ENCODE data around the gene SCMH1.

Gene SCMH1

DNA sequence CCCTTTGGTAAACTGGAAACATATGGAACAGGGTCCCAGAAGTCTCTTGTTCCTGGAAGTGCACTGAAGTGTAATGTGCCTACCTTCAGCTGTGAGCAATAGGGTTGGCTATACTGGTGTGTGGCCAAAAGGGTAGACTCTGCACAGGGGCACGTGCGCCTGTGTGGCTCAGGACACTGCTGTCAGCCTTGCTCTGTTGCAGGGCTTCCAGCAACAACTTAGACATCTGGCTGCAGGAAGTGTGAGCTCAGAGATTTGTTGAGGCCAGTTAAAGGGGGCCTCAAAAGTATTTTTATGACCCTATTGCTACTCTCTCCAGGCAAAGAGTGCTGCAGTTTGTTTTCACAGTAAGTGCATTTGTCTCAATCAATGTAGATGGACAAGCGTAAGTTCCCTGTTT lies 255.2 kb downstream of the SCMH1 start:
- no peaks in the 10 kb centered on the region for H3K9me3 ChIP-seq (ENCODE audit: insufficient read depth, low read length)
- peaks cover 67% of the 10 kb centered on the region for H3K36me3 ChIP-seq (ENCODE audit: low read length)
- H3K79me2 ChIP-seq (ENCODE audit: insufficient read depth, low read length) = peaks cover 54% of the 10 kb centered on the region
- TF ChIP-seq, protein P1, sequence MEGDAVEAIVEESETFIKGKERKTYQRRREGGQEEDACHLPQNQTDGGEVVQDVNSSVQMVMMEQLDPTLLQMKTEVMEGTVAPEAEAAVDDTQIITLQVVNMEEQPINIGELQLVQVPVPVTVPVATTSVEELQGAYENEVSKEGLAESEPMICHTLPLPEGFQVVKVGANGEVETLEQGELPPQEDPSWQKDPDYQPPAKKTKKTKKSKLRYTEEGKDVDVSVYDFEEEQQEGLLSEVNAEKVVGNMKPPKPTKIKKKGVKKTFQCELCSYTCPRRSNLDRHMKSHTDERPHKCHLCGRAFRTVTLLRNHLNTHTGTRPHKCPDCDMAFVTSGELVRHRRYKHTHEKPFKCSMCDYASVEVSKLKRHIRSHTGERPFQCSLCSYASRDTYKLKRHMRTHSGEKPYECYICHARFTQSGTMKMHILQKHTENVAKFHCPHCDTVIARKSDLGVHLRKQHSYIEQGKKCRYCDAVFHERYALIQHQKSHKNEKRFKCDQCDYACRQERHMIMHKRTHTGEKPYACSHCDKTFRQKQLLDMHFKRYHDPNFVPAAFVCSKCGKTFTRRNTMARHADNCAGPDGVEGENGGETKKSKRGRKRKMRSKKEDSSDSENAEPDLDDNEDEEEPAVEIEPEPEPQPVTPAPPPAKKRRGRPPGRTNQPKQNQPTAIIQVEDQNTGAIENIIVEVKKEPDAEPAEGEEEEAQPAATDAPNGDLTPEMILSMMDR (IDR thresholded peaks at IDR 0.05; ENCODE audit: insufficient read depth, low read length, poor library complexity, severe bottlenecking) = no peak
- no peak for TF ChIP-seq EZH2phosphoT487 (conservative IDR thresholded peaks at IDR 0.05; ENCODE audit: low read length)
- H3K4me3 ChIP-seq (ENCODE audit: insufficient read depth, low read length, poor library complexity, severe bottlenecking) = no peak overlapping the region
- no peak overlapping the region for H3K4me2 ChIP-seq (ENCODE audit: low read depth, low read length, poor library complexity, severe bottlenecking)
- no peaks in the 10 kb centered on the region for H3K9me2 ChIP-seq (replicated peaks; ENCODE audit: insufficient read depth, low read length)
- no peaks in the 10 kb centered on the region for H3F3A ChIP-seq (ENCODE audit: insufficient read depth)
- peaks cover 15% of the 10 kb centered on the region; the same call in 1 of the 2 replicates for H4K20me1 ChIP-seq (ENCODE audit: low read depth, low read length)
- no peak overlapping the region for H3K27ac ChIP-seq (ENCODE audit: low read depth, low read length)
- H3K9ac ChIP-seq (ENCODE audit: low read length) = no peak overlapping the region
- H3K27me3 ChIP-seq (ENCODE audit: low read length) = no peaks in the 10 kb centered on the region
- no peak overlapping the region for H2AFZ ChIP-seq (ENCODE audit: low read depth, low read length, severe bottlenecking)

DNA sequence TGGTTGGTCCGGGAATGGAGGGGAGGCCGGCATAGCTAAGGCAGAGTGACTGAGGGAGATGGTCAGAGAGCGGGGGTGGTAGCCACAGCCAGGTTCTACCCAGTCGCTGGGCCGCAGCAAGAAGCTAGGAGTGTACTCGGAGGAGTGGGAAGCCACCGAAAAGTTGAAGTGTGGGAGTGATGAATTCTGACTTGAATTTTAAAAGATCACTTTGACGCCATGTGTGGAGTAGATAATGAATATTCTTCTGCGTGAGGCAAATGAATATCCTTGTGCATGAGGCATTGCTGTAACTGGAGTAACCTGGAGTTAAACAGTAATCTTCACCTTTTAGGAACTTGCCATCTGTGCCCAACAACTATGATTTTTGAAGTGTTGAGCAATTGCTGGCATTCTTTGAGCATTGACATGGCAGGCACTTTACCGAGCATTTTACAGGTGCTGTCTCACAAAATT lies 255.8 kb downstream of the SCMH1 start:
- Histone ChIP-seq H4K20me1 (ENCODE audit: low read depth, low read length) (peaks cover 17% of the 10 kb centered on the region; the same call in 1 of the 2 replicates), H3F3A (ENCODE audit: insufficient read depth) (no peaks in the 10 kb centered on the region), H3K9me2 (replicated peaks; ENCODE audit: insufficient read depth, low read length) (no peaks in the 10 kb centered on the region), H3K4me3 (ENCODE audit: insufficient read depth, low read length, poor library complexity, severe bottlenecking) (no peak overlapping the region), H3K9me3 (ENCODE audit: insufficient read depth, low read length) (no peaks in the 10 kb centered on the region), H3K36me3 (ENCODE audit: low read length) (peaks cover 61% of the 10 kb centered on the region), H3K4me2 (ENCODE audit: low read depth, low read length, poor library complexity, severe bottlenecking) (no peak overlapping the region), H3K9ac (ENCODE audit: low read length) (no peak overlapping the region), H2AFZ (ENCODE audit: low read depth, low read length, severe bottlenecking) (no peak overlapping the region), H3K79me2 (ENCODE audit: insufficient read depth, low read length) (peaks cover 55% of the 10 kb centered on the region), H3K27ac (ENCODE audit: low read depth, low read length) (no peak overlapping the region), H3K27me3 (ENCODE audit: low read length) (no peaks in the 10 kb centered on the region)
- TF ChIP-seq, protein P1 (IDR thresholded peaks at IDR 0.05; ENCODE audit: insufficient read depth, low read length, poor library complexity, severe bottlenecking) = no peak
- TF ChIP-seq EZH2phosphoT487 (conservative IDR thresholded peaks at IDR 0.05; ENCODE audit: low read length) = no peak

DNA sequence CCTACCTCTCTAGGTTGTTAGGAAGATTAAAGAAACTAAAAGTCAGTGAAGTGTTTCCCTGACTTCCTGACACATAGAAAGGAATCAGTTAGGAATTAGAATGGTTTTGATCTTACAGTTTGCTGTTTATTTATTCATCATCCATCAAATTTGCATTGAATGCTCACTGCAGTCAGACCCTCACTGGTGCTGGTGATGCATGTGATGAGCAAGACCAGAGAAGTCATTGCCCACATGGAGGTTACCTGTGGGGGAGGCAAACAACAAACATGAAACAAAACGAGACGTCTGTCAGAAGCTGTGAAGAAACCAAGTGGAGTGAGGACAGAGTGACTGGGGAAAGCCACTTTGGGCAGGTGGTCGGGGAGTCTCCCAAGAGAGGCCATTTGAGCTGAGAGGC lies 256.2 kb downstream of the SCMH1 start:
- no peak overlapping the region for H3K4me3 ChIP-seq (ENCODE audit: insufficient read depth, low read length, poor library complexity, severe bottlenecking)
- TF ChIP-seq, protein P1 (IDR thresholded peaks at IDR 0.05; ENCODE audit: insufficient read depth, low read length, poor library complexity, severe bottlenecking) = no peak
- no peak for TF ChIP-seq EZH2phosphoT487 (conservative IDR thresholded peaks at IDR 0.05; ENCODE audit: low read length)
- no peaks in the 10 kb centered on the region for H3K9me2 ChIP-seq (replicated peaks; ENCODE audit: insufficient read depth, low read length)
- no peaks in the 10 kb centered on the region for H3K27me3 ChIP-seq (ENCODE audit: low read length)
- no peak overlapping the region for H3K9ac ChIP-seq (ENCODE audit: low read length)
- no peak overlapping the region for H3K4me2 ChIP-seq (ENCODE audit: low read depth, low read length, poor library complexity, severe bottlenecking)
- H3K79me2 ChIP-seq (ENCODE audit: insufficient read depth, low read length) = peaks cover 58% of the 10 kb centered on the region
- H3K9me3 ChIP-seq (ENCODE audit: insufficient read depth, low read length) = no peaks in the 10 kb centered on the region
- no peaks in the 10 kb centered on the region for H3F3A ChIP-seq (ENCODE audit: insufficient read depth)
- H3K36me3 ChIP-seq (ENCODE audit: low read length) = peaks cover 56% of the 10 kb centered on the region
- H3K27ac ChIP-seq (ENCODE audit: low read depth, low read length) = no peak overlapping the region
- H2AFZ ChIP-seq (ENCODE audit: low read depth, low read length, severe bottlenecking) = no peak overlapping the region
- H4K20me1 ChIP-seq (ENCODE audit: low read depth, low read length) = peaks cover 21% of the 10 kb centered on the region; the same call in 1 of the 2 replicates
